ENCODE measurements around the gene RHOH. TPM values are rescaled to one million over a fixed set of nuclear protein-coding genes. Genes with fewer than 3 reads are reported as not detected.

Gene RHOH
- total and polyA plus RNA-seq, 9 of the 15 experiments (the other 6 are each of a cell fraction or from before 2014, with no cell fraction given): 14.3 to 37.7 (median 23.2) TPM

DNA sequence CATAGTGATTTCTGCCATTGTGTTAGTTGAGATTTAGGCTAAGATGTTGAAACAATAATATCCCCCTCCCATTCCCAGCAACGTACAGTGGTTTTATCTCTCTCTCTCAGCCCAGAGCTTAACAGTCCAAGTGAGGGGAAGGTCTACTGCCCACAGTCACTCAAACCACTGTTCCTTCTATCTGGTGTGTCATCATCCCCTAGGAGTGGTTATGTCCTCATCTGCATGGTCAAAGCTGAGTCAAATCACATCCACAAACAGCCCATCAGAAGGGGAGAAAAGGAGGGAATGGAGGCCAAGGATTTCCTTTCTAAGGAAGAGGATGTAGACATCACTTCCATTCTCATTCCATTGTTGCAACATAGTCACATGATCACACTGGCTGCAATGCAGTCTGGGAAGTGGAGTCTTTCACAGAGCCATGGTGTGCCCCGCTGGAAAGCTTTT is 95.5 kb downstream of the RHOH start (continued):
- TF ChIP-seq MEIS2 (IDR thresholded peaks at IDR 0.05; ENCODE audit: partially characterized antibody) (peak; percentile 57), THRA (IDR thresholded peaks at IDR 0.05) (no peak), RNF2 (IDR thresholded peaks at IDR 0.05) (peak; percentile 24; the same call in 1 of the 2 replicates), CREB3L1 (IDR thresholded peaks at IDR 0.05; ENCODE audit: borderline replicate concordance, low read depth) (peak; percentile 73; the same call in 1 of the 2 replicates), ZNF766 (CRISPR knock-in tag; conservative IDR thresholded peaks at IDR 0.05) (peak; percentile 66), YY1 (IDR thresholded peaks at IDR 0.05; ENCODE audit: borderline replicate concordance in 1 of 3, control insufficient read depth in 1 of 3, extremely low read depth in 1 of 3, insufficient read depth in 3 of 3, insufficient read length in 1 of 3, insufficient replicate concordance in 2 of 3, low read depth in 1 of 3, low read length in 2 of 3) (peak in 1 of 3 experiments; percentile 44), SMARCA4 (IDR thresholded peaks at IDR 0.05) (peak; percentile 76; the same call in 1 of the 2 replicates), ZNF274 (IDR thresholded peaks at IDR 0.05; ENCODE audit: borderline replicate concordance, low read depth, low read length) (no peak), CEBPG (CRISPR knock-in tag; IDR thresholded peaks at IDR 0.05) (peak; percentile 96), CEBPG (tag; conservative IDR thresholded peaks at IDR 0.05 in 1 of 2, IDR thresholded peaks at IDR 0.05 in 1 of 2) (peak; percentile 97 to 99), WHSC1 (IDR thresholded peaks at IDR 0.05; ENCODE audit: low read length) (no peak), CBFA2T2 (conservative IDR thresholded peaks at IDR 0.05) (peak; percentile 76), ZNF780A (CRISPR knock-in tag; IDR thresholded peaks at IDR 0.05) (no peak), EP400 (IDR thresholded peaks at IDR 0.05) (peak; percentile 58; the same call in 1 of the 2 replicates), HES1 (IDR thresholded peaks at IDR 0.05; ENCODE audit: low read depth) (peak; percentile 58; the same call in 1 of the 2 replicates), KLF6 (CRISPR knock-in tag; IDR thresholded peaks at IDR 0.05; ENCODE audit: borderline replicate concordance) (no peak), ARNT (IDR thresholded peaks at IDR 0.05) (peak in 1 of 2 experiments; percentile 71; a peak in 2 of 4 replicates)
- TF ChIP-seq, protein P1, sequence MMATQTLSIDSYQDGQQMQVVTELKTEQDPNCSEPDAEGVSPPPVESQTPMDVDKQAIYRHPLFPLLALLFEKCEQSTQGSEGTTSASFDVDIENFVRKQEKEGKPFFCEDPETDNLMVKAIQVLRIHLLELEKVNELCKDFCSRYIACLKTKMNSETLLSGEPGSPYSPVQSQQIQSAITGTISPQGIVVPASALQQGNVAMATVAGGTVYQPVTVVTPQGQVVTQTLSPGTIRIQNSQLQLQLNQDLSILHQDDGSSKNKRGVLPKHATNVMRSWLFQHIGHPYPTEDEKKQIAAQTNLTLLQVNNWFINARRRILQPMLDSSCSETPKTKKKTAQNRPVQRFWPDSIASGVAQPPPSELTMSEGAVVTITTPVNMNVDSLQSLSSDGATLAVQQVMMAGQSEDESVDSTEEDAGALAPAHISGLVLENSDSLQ (IDR thresholded peaks at IDR 0.05): peak; percentile 94
- TF ChIP-seq, protein P2, sequence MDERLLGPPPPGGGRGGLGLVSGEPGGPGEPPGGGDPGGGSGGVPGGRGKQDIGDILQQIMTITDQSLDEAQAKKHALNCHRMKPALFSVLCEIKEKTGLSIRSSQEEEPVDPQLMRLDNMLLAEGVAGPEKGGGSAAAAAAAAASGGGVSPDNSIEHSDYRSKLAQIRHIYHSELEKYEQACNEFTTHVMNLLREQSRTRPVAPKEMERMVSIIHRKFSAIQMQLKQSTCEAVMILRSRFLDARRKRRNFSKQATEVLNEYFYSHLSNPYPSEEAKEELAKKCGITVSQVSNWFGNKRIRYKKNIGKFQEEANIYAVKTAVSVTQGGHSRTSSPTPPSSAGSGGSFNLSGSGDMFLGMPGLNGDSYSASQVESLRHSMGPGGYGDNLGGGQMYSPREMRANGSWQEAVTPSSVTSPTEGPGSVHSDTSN (CRISPR knock-in tag; IDR thresholded peaks at IDR 0.05; ENCODE audit: low read depth): 0 out of 2 replicates have a peak, but pooled peaks have one; percentile 31
- TF ChIP-seq, protein P2 (tag; conservative IDR thresholded peaks at IDR 0.05; ENCODE audit: low read depth): peak; percentile 60; the same call in 1 of the 2 replicates

All from K562 (cell line).